WI38 (cell line): ENCODE results near the gene PTGDR.

ENCODE experiments used
- H3K4me3 ChIP-seq: 2 replicates; pipeline ENCODE4 v1.5.1; 2011; ENCODE audit warnings: low read depth, mild to moderate bottlenecking, control low read depth, low read length
- TF ChIP-seq, protein P1 (sequence below): IDR thresholded peaks from 2 replicates; pipeline ENCODE4 v1.5.1; 2012; ENCODE audit warnings: low read depth, mild to moderate bottlenecking, control low read depth, low read length

The PTGDR gene

GRCh38 chr14:52298795-52299194 lies 31.3 kb downstream of the PTGDR start:
- no peak overlapping the region for H3K4me3 ChIP-seq
- TF ChIP-seq, protein P1, sequence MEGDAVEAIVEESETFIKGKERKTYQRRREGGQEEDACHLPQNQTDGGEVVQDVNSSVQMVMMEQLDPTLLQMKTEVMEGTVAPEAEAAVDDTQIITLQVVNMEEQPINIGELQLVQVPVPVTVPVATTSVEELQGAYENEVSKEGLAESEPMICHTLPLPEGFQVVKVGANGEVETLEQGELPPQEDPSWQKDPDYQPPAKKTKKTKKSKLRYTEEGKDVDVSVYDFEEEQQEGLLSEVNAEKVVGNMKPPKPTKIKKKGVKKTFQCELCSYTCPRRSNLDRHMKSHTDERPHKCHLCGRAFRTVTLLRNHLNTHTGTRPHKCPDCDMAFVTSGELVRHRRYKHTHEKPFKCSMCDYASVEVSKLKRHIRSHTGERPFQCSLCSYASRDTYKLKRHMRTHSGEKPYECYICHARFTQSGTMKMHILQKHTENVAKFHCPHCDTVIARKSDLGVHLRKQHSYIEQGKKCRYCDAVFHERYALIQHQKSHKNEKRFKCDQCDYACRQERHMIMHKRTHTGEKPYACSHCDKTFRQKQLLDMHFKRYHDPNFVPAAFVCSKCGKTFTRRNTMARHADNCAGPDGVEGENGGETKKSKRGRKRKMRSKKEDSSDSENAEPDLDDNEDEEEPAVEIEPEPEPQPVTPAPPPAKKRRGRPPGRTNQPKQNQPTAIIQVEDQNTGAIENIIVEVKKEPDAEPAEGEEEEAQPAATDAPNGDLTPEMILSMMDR = no peak

DNA sequence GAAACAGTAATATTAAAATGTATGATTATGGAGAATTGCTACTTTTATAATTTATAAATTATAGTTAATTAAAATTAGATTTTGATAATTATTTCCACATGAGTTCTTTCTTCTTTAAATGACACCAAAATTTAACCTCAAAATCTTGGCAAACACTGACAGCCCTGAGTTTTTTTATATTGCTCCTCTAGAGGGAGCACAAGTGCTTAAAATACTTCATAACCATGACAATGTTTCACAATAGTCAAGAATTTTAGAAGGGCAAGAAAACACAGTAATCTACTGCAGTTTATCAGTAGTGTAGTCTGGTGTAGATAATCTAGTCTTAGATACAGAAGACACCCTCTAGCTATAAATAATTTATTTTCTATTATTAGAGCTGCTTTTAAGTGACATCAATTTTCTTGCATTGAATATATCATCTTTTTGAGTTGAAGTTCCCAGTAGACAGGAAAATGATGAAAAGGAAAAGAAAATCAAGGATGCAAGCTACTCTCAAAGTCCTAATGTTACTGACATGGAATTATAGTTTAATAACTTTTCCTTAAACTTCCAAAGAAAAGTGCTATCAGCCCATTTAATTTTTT lies 32.3 kb downstream of the PTGDR start:
- TF ChIP-seq, protein P1 = peak; percentile 39; the same call in 1 of the 2 replicates
- no peak overlapping the region for H3K4me3 ChIP-seq

DNA sequence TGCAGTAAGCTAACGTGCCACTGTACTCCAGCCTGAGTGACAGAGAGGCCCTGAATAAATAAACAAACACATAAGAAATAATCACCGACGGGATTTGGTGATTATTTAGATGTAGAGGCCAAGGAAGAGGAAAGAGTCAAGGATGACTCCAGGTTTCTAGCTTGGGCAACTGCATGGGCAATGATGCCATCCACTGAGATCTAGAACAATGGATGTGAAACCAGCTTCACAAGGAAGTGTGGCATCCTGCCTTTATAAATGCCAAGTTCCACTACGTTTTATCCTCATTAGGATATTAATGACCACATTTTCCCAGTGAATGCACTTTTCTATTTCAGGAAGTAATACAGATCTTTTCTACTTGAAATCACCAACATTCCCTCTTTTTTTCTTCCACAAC lies 35.7 kb downstream of the PTGDR start:
- no peak overlapping the region for H3K4me3 ChIP-seq
- TF ChIP-seq, protein P1 = no peak

DNA sequence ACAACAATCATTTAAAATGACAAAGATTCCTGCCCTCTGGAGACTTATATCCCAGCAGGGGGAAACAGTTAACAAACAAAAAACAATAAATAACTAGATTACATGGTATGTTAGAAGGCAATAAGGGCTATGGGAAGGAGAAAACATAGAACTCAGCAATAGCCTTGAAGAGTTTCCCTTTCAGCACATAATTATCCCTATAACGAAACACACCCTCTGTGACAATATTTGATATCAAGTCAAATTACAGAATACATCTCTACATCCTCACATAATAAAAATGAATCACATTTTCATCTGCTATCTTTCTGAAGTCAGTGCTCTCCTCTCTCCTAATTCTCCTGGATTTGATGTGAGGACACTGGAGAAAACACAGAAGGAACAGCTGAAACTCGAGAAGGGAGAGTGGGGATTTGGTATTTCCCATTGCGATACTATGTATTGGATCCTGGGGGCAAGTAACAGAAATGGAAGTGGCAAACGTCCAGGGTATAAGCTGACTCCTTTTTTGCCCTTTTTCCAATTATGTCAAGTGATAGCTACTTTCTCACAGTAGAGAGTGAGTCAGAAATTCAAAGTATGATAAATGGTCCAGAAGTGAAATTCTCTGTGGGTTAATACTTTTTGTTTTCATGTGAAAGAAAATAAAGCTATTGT lies 36.9 kb downstream of the PTGDR start:
- TF ChIP-seq, protein P1 = no peak

GRCh38 chr14:52305014-52305413 lies 37.5 kb downstream of the PTGDR start:
- TF ChIP-seq, protein P1 = no peak
- no peak overlapping the region for H3K4me3 ChIP-seq

More for the DNA sequence above, 36.9 kb downstream of the PTGDR start:
- no peak overlapping the region for H3K4me3 ChIP-seq

DNA sequence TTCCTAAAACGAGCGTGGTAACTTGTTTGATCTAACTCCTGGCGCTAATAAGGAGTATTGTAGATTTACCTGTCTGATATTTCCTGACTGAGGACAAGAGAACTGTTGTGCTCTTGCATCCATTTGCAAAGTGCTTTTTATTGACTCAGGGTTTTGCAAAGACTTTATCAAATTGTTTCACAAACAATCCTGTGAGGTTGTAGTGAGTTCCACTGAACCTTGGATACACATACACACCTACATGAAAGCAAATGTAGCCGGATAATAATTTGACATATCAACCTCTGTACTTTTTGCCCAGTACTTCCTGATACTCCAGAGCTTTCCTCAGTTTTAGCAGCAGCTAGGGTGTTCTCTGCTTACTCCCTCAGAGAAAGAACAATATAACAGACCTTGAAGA lies 39.9 kb downstream of the PTGDR start:
- H3K4me3 ChIP-seq = no peak overlapping the region
- TF ChIP-seq, protein P1 = no peak

DNA sequence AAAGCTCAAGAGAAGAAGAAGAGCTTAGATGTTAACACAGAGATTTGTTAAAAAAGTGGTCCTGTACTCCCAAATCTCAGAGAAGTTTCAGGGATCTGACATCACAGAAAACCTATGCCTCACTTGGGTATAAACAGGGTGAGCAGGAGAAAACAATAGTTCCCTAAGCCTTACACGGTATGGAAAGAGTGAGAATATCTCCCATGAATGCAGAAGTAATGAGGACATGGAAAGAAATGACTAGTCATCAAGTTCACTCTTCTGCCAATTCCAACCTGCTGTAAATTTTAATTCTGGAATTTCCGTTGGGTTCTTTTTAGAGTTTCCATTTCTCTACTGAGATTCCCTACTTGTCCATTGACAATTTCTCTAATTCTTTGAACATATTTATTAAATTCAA lies 40.4 kb downstream of the PTGDR start:
- TF ChIP-seq, protein P1 = no peak
- H3K4me3 ChIP-seq = no peak overlapping the region
